Umbilical cord (tissue), 2 donors: ENCODE measurements around the gene FOXO6. TPM values are rescaled to one million over a fixed set of nuclear protein-coding genes. Genes with fewer than 3 reads are reported as not detected.
A peak's percentile ranks its signal among the peaks of the same experiment; 100 is the strongest.

Experiments
- DNase-seq: peaks from one replicate; pipeline ENCODE4 v3.0.0-alpha.2; 2015; ENCODE audit warnings: low spot score
- total RNA-seq: library from RNA; depleted of rRNA; stranded (reverse); fragments of >200 nt; gene quantifications from one replicate; pipeline ENCODE4 v1.2.3, GENCODE V29; 2014; ENCODE audit warnings: low replicate concordance; ENCODE audit not compliant: insufficient read depth

Gene FOXO6
- total RNA-seq, 1 donor from 2014 or later: 0.24 TPM

DNA sequence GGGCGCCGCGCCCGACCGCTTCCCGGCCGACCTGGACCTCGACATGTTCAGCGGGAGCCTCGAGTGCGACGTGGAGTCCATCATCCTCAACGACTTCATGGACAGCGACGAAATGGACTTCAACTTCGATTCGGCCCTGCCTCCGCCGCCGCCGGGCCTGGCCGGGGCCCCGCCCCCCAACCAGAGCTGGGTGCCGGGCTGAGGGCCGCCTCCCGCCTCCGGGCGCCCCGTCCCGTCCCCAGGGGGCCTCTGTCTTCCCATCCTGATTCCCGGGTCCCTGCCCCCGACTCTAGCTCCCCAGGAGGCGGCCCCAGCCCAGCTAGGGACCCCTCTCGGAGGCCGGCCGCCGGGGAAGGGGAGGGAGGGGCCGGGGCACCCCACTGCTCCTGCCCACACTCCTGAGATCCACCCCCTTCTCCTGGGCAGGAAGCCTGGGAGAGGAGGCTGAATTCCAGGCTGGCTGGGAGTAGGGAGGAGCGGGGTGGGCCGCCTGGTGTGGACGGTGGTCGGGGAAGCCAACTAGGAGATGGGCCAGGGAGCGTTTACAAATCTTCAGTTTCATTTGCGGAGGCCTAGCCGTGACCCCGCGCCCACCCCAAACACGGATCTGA is 21.4 kb downstream of the FOXO6 start:
- peak; percentile 83 for DNase-seq

DNA sequence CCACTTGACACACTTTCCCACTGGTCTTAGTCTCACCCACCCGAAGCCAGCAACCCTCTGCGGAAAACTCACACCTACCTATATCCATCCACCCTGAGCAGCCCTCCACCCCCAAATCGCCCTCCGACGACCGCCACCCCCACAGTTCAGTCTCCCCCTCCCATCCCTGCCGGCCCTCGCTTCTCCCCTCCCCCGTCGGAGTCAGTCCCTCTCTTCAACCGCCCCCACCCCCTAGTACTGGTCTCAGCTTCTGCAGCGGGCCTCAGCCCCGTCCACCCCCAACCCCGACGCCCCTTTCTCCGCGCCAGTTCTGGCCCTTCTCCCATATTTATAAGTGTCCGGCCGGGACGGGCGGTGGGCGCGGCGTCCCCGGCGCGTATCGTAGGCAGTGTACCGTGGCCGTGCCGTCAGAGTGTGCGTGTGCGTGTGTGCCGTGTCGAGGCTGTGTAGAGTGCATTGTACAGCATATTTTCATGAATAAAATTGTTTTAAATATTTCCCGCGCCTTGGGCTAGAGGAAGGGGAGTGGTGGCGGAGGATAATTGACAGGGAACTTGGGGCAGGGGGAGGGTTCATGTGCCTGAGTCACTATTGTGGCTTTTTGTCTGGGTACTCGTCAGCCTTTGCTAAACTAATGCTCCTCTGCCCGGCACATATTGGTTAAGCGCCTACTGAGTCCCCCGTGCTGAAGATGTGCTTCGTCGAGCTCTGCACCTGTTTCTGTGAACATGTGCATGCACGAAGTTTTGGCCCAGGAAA is 22.0 kb downstream of the FOXO6 start:
- DNase-seq: no peak

DNA sequence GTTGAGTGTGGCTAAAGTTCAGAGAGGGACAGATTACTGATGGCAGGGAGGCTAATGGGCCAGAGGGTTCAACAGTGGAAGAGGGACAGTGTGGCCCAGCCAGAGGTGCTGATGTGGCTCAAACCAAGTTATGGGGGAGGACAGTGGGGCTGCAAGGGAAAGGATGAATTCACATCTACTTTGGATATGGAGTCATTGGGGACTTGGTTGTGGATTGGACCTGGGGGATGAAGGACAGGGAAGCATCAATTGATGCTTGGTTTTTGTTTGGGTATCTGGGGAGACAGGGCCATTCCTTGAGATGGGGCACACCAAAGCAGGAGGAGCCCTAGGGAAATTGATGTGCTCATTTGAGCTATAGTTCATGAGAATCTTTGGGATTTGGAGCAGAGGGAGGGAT is 23.3 kb downstream of the FOXO6 start:
- DNase-seq: no peak

DNA sequence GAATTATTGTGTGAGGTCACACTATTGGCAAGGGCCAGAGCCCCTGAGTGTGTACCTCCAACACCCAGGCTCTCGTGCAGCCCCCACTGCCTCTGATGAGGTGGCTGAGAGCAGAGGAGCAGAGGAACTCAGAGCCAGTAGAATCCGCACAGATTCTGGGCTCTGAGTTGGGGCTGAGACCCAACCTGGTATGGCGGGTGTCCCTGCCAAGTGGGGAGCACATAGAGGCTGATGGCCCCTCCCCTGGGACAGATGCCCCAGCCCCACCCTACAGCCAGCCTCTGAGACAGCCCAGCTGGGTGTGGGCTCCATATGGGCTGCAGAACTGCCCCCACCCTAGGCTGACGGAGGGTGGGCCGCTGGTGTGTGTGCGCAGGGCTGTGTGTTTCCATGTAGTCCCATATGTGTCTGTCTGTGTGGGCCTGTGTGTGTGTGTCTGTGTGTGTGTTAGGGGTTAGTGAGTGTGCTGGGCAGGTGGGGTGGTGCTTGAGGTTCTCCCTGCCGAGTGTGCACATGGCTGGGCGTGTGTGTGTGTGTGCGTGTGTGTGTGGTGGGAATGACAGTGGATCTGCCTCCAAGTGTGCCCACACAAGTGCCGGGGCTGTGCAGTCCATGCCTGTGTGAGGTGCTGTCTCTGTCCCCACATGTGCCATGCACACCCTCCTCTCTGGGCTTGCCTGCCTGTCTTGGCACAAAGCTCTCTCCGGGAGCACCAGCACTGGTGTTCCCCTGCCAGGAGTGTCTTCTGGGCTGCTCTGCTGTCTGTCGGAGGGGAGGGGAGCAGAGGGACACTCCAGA is 24.4 kb downstream of the FOXO6 start:
- no peak for DNase-seq

DNA sequence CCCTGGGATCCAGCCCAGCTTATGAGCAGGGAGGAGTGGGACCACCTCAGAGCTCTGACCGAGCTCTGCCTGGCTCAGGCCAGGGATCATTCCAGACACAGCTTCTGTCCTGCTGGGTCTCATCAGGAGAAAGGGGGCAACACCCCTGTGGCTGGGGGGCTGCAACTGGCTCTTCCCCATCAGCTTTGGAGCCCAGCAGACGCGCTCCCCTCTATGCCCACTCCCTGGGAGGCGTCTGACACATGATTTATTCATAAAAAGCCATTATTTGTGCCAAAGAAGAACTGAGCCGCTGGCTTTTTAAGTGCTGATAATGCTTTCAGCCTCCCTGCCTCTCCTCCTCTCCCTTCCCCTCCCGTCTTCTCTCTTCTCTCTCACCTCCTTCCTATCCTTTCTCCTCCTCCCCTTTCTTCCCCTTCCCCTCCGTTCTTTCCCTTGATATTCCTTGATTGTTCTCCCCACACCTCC is 25.0 kb downstream of the FOXO6 start:
- DNase-seq: peak; percentile 50

DNA sequence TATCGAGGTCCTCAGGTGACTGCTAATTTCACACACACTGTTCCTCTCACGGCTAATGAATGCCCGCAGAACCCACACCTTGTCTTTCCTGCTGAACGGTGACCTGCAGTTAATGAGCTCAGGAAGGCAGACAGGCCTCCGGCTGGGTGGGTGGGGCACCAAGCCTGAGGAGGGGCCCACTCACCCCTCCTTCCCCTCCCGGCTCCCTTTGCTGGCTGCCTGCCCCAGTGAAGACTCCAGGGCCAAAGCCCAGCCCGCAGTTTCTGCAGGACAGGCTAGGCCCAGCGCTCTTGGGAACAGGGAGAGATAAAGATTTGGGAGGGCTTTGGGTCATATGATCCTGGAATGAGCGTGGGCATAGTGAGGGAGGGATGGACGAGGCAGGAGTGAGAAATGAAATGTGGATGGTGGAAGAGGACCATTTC is 26.4 kb downstream of the FOXO6 start:
- DNase-seq: peak; percentile 99

DNA sequence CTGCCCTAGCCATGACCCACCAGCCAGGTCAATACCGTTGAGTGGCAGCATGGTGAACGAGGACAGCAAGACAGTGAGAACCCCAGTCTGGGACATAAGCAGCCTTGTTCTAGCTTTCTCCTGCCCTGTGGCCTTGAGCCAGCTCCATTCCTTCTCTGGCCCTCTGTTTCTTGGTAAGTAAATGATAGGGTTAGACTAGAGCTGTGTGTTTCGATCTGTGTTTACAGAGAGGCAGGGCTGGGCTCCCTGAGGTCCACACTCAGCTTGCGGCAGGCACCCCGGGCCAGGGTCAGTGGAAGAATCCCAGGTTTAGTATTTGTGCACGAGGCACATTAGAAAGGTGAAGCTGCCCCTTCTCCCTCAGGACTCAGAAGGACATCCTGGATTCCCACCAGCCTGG is 27.3 kb downstream of the FOXO6 start:
- no peak for DNase-seq

DNA sequence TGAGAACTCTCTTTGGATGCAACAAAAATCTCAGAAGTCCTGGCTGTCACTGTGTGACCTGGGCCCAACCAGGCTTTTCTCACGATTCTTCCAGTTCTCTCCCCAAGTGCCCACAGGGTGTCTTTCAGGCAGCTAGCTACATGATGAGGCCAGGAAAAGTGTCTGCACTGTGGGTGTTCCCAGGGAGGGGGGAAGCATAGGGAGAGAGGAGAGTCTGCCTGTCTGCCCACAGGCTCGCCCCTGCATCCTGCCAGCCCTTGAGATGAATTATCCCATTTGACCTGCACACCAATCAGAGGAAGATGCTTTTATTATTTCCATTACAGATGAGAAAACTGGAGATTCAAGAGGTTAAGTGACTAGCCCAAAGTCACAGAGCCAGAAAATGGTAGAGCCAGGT is 27.8 kb downstream of the FOXO6 start:
- no peak for DNase-seq

DNA sequence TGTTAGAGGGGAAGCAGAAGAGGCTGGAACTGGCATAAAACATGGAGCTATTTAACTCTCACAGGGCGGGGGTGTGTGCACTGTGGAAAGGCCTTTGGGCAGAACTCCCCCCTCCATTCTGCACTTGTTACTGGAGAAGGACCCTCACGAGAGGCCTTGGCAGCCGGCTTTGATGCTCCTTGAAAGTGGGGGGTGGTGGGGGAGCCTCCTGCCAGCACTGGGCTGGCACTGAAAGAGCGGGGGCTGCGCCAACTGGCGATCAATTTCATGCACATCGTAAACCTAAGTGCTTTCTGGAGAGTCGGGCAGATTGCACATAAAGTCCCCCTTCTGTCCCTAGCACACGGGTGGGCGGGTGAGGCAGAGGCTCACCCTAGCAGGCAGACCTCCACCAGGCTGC is 28.9 kb downstream of the FOXO6 start:
- no peak for DNase-seq

DNA sequence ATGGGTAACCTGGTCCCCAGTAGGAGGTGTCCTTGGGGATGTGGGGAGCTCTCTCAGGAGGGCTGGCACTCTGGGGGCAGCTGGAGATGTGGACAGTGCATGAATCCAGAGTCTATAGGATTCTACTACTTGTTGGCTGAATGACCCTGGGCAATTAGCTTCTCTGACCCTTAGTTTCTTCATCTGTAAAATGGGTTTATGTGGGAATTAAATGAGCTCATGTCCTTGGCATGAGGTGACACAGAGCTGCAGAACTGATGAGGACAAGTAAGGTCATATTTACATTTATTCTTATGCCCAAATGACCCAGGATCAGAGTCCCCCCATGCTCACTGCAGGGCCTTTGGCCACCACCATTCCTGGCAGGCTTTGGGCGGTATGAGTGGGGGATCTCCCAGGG is 29.3 kb downstream of the FOXO6 start:
- no peak for DNase-seq

DNA sequence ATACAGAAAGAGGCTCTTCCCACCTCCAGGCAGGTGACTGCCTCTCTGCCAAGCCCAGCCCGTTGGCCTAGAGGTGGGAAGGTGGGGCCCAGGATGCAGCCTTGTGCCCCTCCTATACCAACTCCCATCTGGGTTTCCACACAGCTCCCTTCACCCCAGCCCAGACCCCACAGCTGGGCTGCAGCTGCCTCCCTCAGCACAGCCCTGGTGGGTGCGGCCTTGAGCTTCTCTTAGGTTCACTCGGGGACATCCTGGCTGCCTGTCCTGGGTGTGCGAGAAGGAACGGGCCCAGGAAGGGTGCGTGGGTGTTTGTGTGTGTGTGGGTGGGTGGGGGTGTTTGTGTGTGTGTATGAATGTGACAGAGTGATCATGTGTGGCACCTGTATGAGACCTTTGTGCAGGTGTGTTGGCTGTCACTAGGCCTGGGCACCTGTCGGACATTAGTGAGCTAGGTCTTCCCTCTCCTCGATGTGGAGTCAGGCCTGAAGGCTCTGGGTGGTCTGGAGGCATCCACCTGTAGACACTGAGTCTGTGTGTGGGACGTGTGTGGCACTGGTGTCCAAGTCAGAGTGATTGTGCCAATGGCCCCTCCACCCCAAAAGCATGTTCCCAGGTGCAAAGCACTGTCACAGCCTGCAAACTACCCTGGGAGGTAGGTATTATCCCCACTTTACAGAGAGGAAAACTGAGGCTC is 30.7 kb downstream of the FOXO6 start:
- DNase-seq: no peak

DNA sequence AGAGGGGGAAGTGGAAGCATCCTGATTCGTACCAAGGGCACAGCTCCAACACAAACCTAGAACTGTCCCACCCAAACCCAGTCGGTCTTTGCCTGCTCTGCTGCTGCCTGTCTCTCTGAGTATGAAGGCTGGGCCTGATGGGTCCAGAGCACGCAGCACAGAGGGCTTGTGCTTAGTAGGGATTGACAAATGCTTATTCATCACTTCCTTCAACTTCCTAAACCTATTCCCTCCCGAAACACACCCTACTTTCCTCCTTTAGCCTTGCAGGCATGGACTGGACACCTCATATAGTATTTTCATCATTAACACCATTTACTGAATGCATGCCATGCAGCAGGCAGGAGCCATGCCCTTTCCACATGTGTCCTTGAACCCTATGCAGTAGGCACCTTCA is 31.3 kb downstream of the FOXO6 start:
- no peak for DNase-seq

DNA sequence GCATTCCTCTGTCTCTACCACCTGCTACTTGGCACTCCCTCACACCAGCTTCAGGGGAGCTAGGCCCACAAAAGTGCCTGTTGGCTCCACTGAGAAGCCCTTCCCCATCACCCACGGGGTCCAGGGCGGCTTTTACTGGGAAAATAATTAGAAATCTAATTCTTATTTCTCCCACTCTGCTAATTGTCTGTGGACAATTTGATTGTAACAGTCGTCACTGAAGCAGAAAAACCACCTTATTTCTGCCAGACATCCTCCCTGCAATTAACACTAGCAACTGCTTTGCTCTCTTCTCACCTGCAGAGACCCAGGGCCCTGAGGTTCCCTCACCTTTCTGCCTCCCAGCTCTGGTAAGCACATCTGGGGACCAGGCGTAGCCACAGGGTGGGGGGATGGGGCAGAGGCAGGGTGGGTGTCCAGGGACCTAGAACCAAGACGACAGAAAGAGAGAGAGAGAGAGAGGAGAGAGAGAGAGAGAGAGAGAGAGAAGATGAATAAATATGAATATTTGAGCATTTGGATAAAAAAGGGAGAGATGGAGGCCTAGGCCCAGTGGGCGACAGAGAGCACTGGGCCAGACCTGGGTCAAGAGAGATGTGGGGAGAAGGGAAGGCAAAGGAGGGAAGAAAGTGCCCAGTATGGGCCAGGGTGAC is 32.6 kb downstream of the FOXO6 start:
- DNase-seq: no peak

DNA sequence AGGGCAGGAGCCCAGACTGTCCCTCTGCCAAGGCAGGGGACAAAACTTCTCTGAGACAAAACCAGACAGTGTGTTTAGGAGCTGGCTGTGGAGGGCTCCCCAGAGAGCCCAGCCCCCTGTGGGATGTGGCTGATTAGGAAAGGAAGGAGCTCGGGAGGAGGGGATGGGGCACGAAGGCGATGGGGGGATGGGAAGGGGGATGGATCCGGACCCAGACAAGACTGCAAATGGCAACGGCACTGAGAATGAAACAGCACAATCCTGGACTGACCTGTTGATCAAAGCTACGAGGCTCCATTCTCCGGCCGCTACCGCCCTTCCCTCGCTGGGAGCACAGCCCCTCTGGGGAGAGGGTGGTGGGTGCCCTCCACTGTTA is 33.1 kb downstream of the FOXO6 start:
- DNase-seq: no peak

DNA sequence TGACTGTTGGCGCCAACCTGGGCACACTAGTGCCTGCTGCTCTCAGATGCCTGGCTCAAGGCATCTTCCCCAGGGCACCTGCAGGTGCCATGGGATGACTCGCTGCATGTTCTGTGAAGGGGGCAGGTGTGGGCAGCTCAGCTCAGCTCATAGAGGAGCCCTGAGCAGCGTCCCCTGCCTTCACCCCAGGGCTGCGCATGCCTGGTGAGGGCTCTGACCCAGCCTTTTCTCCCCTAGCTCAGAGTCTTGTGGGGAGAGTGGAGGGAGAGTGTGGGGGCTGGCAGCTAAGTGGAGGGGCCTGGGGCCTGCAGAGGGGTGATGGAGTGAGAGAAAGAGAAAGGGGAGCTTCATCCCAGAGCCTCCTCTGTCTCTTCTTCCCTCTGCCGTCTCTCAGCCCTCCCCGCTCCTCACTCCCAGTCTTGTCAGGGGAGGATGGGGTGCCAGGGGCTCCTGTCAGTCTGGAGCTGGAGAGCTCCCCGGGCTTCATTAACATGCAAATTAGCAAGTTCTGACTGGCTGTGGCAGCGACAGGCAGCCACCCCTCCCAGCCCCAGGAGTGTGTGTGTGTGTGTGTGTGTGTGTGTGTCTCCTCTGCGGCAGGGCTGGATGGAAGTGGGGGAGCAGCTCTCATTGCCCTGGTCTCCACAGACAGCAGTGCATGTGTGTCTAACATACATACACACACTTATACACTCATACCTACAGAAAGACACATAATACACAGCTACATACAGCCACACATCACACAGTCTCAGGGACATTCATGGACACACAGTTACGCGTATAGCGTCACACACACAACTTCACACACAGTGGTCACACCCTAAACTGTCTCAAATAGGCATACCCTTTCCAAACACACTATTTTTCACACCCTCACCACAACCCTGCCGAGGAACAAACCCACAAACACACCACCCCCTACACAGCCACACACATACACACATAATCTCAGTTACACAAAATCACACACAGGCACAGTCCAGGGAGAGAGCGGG is 34.0 kb downstream of the FOXO6 start:
- peak; percentile 61 for DNase-seq

DNA sequence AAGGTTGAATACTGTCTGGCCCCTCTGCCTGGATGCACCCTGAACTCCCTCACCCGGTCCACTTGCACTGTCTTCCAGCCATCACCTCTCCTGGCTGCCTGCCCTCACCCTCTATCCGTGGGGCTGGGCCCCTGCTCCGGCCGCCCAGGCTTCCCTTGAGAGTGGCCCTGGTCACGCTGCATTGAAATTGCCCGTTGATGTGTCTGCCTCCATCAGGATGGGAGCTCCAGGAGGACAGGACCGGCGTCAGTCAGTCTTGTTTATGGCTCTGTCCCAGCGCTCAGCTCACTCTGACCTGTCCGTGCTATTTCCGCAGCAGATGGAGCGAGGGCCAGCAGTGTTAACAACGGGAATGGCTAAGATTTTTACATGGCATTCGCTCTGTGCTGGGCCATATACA is 34.9 kb downstream of the FOXO6 start:
- no peak for DNase-seq

DNA sequence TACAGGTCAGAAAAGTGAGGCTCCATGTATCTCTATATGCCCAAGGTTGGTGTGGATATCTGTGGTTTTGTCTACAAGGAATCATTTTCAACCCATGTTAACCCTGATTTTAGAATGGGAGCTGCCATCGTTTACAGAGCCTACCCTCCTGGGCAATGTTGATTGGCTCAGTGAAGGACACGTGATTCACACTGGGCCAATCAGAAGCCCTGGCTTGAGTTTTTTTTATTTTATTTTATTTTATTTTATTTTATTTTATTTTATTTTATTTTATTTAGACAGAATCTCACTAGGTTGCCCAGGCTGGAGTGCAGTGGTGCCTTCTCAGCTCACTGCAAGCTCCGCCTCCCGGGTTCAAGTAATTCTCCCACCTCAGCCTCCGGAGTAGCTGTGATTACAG is 35.8 kb downstream of the FOXO6 start:
- no peak for DNase-seq

DNA sequence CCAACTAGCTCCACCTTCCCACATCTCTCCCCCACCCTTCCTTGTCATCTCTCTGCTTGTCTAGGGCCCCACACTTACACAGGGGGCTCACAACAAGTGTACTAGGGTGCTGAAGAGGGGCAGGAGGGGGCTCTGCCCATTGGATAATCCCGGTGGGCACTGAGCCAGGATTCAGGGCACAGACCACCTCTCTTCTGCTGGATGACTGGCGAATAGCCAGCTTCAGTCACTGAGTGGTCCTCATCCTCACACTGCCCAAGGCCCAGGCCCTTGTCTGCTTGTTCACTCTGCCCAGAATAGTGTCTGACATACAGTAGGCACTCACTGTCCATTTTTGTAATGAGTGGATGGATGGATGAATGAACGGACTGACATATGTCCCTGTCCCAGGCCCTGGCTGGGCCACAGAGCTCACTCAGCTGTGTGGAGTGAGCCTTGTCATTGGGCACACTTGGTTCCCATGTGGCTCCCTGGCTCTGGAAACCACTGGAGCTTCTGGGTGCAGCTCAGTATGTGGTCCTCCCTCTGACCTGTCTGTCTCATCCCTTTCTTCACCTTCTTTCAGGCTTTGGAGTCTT is 36.6 kb downstream of the FOXO6 start:
- no peak for DNase-seq

DNA sequence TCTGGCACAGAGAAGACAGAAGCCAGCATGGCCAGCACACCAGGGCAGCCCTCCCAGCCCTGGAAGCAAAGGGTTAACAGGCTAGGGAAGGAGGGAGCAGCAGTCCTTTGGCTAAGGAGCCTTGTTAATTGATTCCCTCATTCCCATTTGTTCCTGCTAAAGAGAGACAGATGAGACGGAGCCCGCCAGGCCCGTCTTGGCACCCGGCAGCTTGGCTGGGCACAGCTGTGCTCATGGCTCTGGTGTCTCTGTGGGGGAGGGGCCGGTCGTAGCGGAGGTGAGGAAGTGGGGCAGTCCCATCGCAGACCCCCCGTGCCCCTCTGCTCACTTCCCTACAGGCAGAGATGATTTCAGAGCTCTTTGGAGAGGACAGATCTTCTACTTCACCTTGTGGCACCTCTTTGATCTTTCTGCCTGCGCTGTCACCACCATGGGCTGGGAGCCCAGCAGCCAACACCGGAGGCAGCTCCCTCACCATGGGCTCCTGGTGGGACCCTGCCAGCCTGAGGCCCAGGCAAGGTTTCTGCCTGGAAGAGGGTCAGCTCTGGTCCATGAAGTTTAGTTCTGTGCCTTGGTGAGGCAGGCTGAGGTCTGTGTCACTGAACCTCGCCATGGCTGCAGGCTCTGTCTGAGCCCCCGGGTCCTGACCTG is 38.0 kb downstream of the FOXO6 start:
- DNase-seq: no peak
